HG03342 (cell line): ENCODE data around the gene KRTAP4-6.
"Not testable (repeated sequence)": the region's sequence is repeated elsewhere in the genome, so short reads cannot be mapped to it uniquely, and the experiment has no call there.

Experiments used
- ATAC-seq: cut with Tn5 transposase; IDR thresholded peaks from one replicate; pipeline ENCODE4 v1.9.1; 2021; ENCODE audit warnings: mild to moderate bottlenecking, moderate library complexity; ENCODE audit not compliant: unreplicated experiment

Gene KRTAP4-6

GRCh38 chr17:41108728-41109386 lies 31.5 kb downstream of the KRTAP4-6 start:
- not testable (repeated sequence) for ATAC-seq

DNA sequence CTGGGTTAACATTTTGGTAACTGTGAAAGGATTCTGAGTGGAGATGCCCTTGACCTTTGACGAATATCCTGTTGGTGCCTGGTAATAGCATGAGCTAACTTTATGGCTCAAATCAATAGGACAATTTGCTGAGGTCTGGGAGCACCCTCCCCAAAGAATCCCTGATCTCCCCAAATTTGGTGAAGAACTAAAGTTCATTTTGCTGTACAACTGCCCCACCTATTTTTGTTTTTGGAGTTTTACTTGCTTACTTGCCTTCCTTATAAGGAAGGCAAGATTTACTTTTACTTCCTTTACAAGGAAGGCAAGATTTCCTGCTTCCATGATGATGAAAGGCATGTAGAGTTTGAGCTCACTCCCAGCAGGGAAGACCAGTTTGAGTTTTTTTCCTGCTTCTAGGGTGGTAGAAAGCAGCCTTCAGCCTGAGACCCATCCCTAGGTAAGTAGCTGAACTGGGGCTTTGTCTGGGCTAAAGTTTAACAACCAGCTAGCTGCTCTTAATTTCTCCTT lies 32.3 kb downstream of the KRTAP4-6 start:
- no peak for ATAC-seq

DNA sequence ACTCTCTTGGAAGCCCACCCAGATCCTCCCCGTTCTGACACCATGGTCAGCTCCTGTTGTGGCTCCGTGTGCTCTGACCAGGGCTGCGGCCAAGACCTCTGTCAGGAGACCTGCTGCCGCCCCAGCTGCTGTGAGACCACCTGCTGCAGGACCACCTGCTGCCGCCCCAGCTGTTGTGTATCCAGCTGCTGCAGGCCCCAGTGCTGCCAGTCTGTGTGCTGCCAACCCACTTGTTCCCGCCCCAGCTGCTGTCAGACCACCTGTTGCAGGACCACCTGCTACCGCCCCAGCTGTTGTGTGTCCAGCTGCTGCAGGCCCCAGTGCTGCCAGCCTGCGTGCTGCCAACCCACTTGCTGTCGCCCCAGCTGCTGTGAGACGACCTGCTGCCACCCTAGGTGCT lies 35.0 kb downstream of the KRTAP4-6 start, which contains the start of gene KRTAP4-9:
Gene KRTAP4-9 (plus strand): TSS at position 43 of the 400 bp plus-strand sequence. CDS start 0 bp downstream, at position 43.
- ATAC-seq: not testable (repeated sequence)

- not testable (repeated sequence) for ATAC-seq
Observed at GRCh38 chr17:41104386-41105038, 35.8 kb downstream of the KRTAP4-6 start.

- ATAC-seq: no peak
Observed at GRCh38 chr17:41103896-41104295, 36.4 kb downstream of the KRTAP4-6 start.

DNA sequence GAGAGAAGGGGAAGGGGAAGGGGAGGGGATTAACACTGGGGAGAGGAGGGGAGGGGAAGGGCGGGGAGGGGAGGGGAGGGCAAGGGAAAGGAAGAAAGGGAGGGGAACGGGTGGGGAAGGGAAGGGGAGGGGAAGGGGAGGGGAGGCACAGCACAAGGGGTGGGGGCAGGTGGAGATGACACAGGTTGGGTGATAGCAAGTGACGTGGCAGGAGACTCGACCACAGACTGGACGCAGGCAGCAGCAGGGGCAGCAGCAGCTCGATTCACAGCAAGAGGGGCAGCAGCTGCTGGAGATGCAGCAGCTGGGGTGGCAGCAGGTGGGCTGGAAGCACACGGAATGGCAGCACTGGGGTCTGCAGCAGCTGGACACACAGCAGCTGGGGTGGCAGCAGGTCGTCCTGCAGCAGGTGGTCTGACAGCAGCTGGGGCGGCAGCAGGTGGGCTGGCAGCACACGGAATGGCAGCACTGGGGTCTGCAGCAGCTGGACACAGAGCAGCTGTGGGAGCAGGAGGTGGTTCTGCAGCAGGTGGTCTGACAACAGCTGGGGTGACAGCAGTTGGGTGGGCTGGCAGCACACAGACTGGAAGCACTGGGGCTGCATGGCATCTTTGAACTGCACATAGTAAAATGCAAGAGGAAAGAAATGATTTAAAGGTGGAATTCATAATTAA lies 38.6 kb downstream of the KRTAP4-6 start, which contains the start of gene KRTAP4-16:
Gene KRTAP4-16 (minus strand): TSS at position 624 of the 674 bp plus-strand sequence. CDS start 0 bp downstream, at position 624.
- ATAC-seq: no peak

DNA sequence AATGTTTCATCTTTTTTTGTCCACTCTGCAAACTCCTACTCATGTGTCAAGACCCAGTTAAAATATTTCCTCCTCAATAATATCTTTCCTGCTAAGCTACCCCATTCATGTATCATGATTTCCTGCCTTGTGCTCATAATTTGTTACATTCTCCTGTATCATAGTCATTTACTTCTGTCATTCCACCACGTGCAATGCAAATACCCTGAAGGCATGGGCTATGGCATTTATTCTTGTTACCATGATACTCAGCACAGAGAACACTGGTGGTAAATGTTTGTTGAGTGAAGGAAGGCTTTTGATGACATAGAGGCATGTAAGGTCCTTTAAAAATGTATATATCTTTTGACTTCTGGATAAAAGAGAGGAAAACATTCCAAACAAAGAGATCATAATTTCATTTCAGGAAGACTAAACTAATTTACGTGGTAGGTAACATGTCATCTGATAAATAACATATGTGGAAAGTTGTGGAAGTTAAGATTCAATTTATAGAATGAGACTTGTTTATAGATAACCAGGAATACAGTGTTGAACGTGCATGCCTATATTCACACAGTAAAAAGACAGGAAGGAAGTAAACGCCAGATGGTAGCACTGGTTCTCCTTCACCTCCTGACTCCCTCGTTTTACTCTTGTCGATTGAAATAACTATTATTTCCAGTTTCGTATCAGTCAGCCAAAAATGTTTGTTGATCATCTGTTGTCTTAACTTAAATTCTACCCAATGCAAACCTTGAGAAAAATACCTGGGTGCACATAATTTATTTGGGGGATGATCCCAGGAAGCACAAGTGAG lies 40.5 kb downstream of the KRTAP4-6 start:
- not testable (repeated sequence) for ATAC-seq

GRCh38 chr17:41098481-41098880 lies 41.9 kb downstream of the KRTAP4-6 start:
- ATAC-seq: no peak

GRCh38 chr17:41098042-41098441 lies 42.3 kb downstream of the KRTAP4-6 start, which contains the start of gene KRTAP4-8:
Gene KRTAP4-8 (minus strand): TSS chr17:41098142. CDS start chr17:41098084, 58 bp downstream.
- ATAC-seq: no peak

DNA sequence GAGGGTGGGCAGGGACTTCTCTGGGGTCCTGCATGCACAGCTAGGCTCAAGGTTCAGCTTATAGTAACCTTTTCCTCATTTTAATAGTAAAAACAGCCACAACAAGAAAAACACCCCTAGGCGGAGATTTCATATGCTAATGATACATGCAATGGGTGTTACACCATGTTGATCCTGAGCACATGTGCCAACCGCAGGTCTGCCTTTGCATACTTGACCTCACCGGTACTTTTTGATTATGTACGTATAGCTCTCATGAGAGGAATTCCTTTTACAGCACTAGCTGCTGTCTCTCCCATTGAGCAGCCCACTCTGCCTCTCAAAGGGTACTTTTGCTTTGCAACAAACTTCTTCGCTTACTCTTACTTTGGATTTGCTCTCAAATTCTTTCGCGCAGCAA lies 44.3 kb downstream of the KRTAP4-6 start:
- ATAC-seq: no peak
